ENCODE data around the gene SOX18. TPM values are rescaled to one million over a fixed set of nuclear protein-coding genes. Genes with fewer than 3 reads are reported as not detected.

The SOX18 gene
- total and polyA plus RNA-seq, 5 donors from 2014 or later = not detected

DNA sequence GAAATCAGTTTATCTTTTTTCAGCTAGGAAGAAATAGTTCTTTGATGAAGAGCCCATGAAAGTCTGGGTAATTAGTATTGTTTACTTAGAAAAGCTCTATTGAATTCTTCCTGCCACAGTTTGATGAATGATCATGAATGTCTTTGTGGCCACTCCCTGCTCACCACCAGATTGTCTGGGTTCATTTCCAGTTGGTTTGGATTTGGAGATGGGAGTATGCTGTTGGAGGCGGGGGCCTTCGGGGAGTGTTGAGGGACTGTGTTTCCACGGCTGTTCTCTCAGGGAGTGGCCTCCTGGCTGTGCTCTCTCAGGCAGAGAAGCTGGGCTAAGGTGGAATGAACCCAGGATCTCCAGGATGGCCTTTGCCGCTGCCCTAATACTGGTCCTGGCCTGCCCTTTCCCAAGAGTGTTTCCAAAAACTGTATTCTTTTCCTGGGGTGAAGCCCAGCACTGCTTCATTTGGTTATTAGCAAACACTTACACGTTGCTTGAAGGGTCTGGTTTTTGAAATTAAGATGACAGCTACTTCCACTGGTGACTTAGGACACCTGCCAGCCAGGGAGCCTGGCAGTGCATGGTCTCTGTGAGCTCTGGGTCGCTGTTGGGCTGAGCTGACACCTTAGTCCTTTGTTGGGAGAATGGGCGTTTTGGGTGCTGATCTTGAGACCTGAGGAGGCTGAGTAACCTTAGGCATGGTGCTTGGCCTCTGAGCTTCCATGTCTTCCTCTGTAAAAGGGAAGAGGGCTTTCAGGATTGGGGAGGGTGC, 45.3 kb downstream of the SOX18 start:
- no peak for ATAC-seq (ENCODE audit: low read depth in 2 of 2)
- H3K27ac Mint-ChIP-seq = no peak overlapping the region
- H3K27ac ChIP-seq (ENCODE audit: insufficient read depth, low read length, poor library complexity, severe bottlenecking) = no peak overlapping the region

DNA sequence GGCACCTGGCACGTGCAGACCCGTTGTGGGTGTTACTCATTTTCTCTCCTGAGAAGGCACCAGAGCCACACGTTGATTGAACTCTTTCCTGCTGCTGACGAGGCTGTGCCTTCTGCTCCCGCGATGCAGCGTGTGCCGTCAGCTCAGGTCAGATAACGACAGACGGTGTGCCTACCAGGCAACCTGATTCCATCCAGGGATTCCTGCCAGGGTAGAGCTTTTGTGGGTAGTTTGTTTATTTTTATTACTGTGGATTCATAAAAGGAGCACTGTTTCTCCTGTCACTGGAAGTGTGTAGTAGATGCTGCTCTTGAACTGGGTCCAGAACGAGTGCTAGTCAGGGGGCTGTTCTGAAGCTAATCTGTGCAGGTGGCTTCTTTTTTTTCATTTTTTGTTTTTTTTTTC, 47.8 kb downstream of the SOX18 start:
- H3K27me3 Mint-ChIP-seq = no peaks in the 10 kb centered on the region
- no peak for DNase-seq

More for the DNA sequence above, 45.3 kb downstream of the SOX18 start:
- no peak for DNase-seq
- Mint-ChIP-seq H3K9me3 (peaks cover 0 to 10% (median 4%) of the 10 kb centered on the region in 7 donors), H3K4me3 (no peak overlapping the region), H3K36me3 (peaks cover 48% of the 10 kb centered on the region), H3K4me1 (peaks cover 0 to 21% (median under 1%) of the 10 kb centered on the region in 4 donors), H3K27me3 (no peaks in the 10 kb centered on the region)
- peaks cover 84% of the 10 kb centered on the region for H3K36me3 ChIP-seq (ENCODE audit: control insufficient read depth, insufficient read depth, low read length)
- peaks cover 7 to 17% of the 10 kb centered on the region in 2 experiments for H3K9me3 ChIP-seq (ENCODE audit: control insufficient read depth in 2 of 2, low read length in 2 of 2)
- no peaks in the 10 kb centered on the region for H3K27me3 ChIP-seq (ENCODE audit: control insufficient read depth, insufficient read depth, low read length)
- no peaks in the 10 kb centered on the region for H3K4me1 ChIP-seq (ENCODE audit: control insufficient read depth, insufficient read depth, low read length, poor library complexity, severe bottlenecking)
- no peak overlapping the region for H3K4me3 ChIP-seq (ENCODE audit: low read depth, low read length)

DNA sequence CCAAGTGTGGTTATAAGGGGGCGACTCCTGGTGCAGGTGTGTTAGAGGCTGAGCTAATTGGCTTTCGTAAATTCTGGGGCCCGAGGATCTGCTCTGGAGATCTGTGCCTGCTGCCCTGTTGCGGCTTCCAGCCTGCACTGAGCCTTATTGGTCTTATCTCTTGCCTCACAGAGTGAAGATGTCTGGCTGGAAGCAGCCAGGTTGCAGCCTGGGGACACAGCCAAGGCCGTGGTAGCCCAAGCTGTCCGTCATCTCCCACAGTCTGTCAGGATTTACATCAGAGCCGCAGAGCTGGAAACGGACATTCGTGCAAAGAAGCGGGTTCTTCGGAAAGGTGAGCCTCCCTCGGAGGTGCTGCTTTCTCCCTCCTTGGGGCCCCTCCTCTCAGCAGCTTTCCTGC, 48.5 kb downstream of the SOX18 start:
- peaks cover 82% of the 10 kb centered on the region for H3K36me3 ChIP-seq (ENCODE audit: control insufficient read depth, insufficient read depth, low read length)
- Mint-ChIP-seq H3K27ac (no peak overlapping the region), H3K4me3 (no peak overlapping the region), H3K36me3 (peaks cover 40% of the 10 kb centered on the region), H3K27me3 (no peaks in the 10 kb centered on the region), H3K9me3 (no peaks in the 10 kb centered on the region), H3K4me1 (peaks cover 0 to 12% (median 1%) of the 10 kb centered on the region in 4 donors)
- no peak overlapping the region for H3K27ac ChIP-seq (ENCODE audit: insufficient read depth, low read length, poor library complexity, severe bottlenecking)
- ATAC-seq (ENCODE audit: low read depth in 2 of 2) (no peak), DNase-seq (no peak)
- no peaks in the 10 kb centered on the region for H3K4me1 ChIP-seq (ENCODE audit: control insufficient read depth, insufficient read depth, low read length, poor library complexity, severe bottlenecking)
- no peaks in the 10 kb centered on the region for H3K9me3 ChIP-seq (ENCODE audit: control insufficient read depth in 2 of 2, low read length in 2 of 2)
- no peaks in the 10 kb centered on the region for H3K27me3 ChIP-seq (ENCODE audit: control insufficient read depth, insufficient read depth, low read length)
- no peak overlapping the region for H3K4me3 ChIP-seq (ENCODE audit: low read depth, low read length)

More for the DNA sequence above, 47.8 kb downstream of the SOX18 start:
- Histone ChIP-seq H3K36me3 (ENCODE audit: control insufficient read depth, insufficient read depth, low read length) (peaks cover 80% of the 10 kb centered on the region), H3K4me3 (ENCODE audit: low read depth, low read length) (no peak overlapping the region), H3K4me1 (ENCODE audit: control insufficient read depth, insufficient read depth, low read length, poor library complexity, severe bottlenecking) (no peaks in the 10 kb centered on the region), H3K9me3 (ENCODE audit: control insufficient read depth in 2 of 2, low read length in 2 of 2) (no peaks in the 10 kb centered on the region), H3K27me3 (ENCODE audit: control insufficient read depth, insufficient read depth, low read length) (no peaks in the 10 kb centered on the region), H3K27ac (ENCODE audit: insufficient read depth, low read length, poor library complexity, severe bottlenecking) (no peak overlapping the region)
- Mint-ChIP-seq H3K4me1 (peaks cover 0 to 12% (median 1%) of the 10 kb centered on the region in 4 donors), H3K36me3 (peaks cover 43% of the 10 kb centered on the region), H3K27ac (peak overlapping the region in 1 of 3 donors; percentile 48), H3K4me3 (no peak overlapping the region), H3K9me3 (no peaks in the 10 kb centered on the region)
- ATAC-seq (ENCODE audit: low read depth in 2 of 2) = no peak

Other genes starting within 250 kb of the SOX18 start
- gene ZBTB46, start 218.4 kb downstream of the SOX18 start, total RNA-seq = 0.49 TPM
- under 1 TPM in 2 of 4 donors, not detected in 2; 0.03 to 0.09 TPM for gene ZBTB46, start 218.4 kb downstream of the SOX18 start, polyA plus RNA-seq
- not detected for gene ABHD16B, start 188.1 kb downstream of the SOX18 start, total RNA-seq
- under 1 TPM in 1 of 4 donors, not detected in 3; 0.21 TPM for gene ABHD16B, start 188.1 kb downstream of the SOX18 start, polyA plus RNA-seq
- 33.7 TPM for gene TPD52L2, start 184.4 kb downstream of the SOX18 start, total RNA-seq
- gene TPD52L2, start 184.4 kb downstream of the SOX18 start, polyA plus RNA-seq = 10 to 100 TPM; 69.0 to 72.1 (median 69.9) TPM
- 34.9 TPM for gene DNAJC5, start 154.5 kb downstream of the SOX18 start, total RNA-seq
- 1 to 10 TPM; 5.0 to 7.0 (median 5.8) TPM for gene DNAJC5, start 154.5 kb downstream of the SOX18 start, polyA plus RNA-seq
- 43.0 TPM for gene UCKL1, start 93.2 kb downstream of the SOX18 start, total RNA-seq
- gene UCKL1, start 93.2 kb downstream of the SOX18 start, polyA plus RNA-seq = 10 to 100 TPM; 25.1 to 35.7 (median 31.6) TPM
- 21.2 TPM for gene ZNF512B, start 79.7 kb downstream of the SOX18 start, total RNA-seq
- gene ZNF512B, start 79.7 kb downstream of the SOX18 start, polyA plus RNA-seq = under 1 TPM; 0.41 to 0.47 (median 0.45) TPM
- 14.3 TPM for gene SAMD10, start 70.0 kb downstream of the SOX18 start, total RNA-seq
- 1 to 10 TPM; 5.9 to 8.3 (median 7.2) TPM for gene SAMD10, start 70.0 kb downstream of the SOX18 start, polyA plus RNA-seq
- gene PRPF6, start 68.5 kb downstream of the SOX18 start, total RNA-seq = 61.8 TPM
- gene PRPF6, start 68.5 kb downstream of the SOX18 start, polyA plus RNA-seq = 10 to 100 TPM; 76.8 to 85.3 (median 80.1) TPM
- gene C20orf204, start 13.5 kb downstream of the SOX18 start, total RNA-seq = 6.0 TPM
- gene C20orf204, start 13.5 kb downstream of the SOX18 start, polyA plus RNA-seq = 1 to 10 TPM in 1 of 4 donors, under 1 TPM in 2, not detected in 1; 0.89 to 1.4 (median 0.91) TPM
- 24.8 TPM for gene TCEA2, start 13.6 kb upstream of the SOX18 start, total RNA-seq
- gene TCEA2, start 13.6 kb upstream of the SOX18 start, polyA plus RNA-seq = 10 to 100 TPM; 17.7 to 27.1 (median 20.9) TPM
- gene RGS19, start 29.9 kb upstream of the SOX18 start, total RNA-seq = 50.7 TPM
- 100 to 1,000 TPM in 2 of 4 donors, 10 to 100 TPM in 2; 79.4 to 105 (median 95.0) TPM for gene RGS19, start 29.9 kb upstream of the SOX18 start, polyA plus RNA-seq
- 1.3 TPM for gene OPRL1, start 30.4 kb upstream of the SOX18 start, total RNA-seq
- 1 to 10 TPM in 1 of 4 donors, under 1 TPM in 3; 0.58 to 1.1 (median 0.59) TPM for gene OPRL1, start 30.4 kb upstream of the SOX18 start, polyA plus RNA-seq
- not detected for gene LKAAEAR1, start 34.8 kb upstream of the SOX18 start, total RNA-seq
- 1 to 10 TPM in 1 of 4 donors, under 1 TPM in 1, not detected in 2; 0.42 to 1.4 TPM for gene LKAAEAR1, start 34.8 kb upstream of the SOX18 start, polyA plus RNA-seq
- not detected for gene NPBWR2, start 57.9 kb upstream of the SOX18 start, total RNA-seq
- not detected for gene NPBWR2, start 57.9 kb upstream of the SOX18 start, polyA plus RNA-seq
- not detected for gene MYT1, start 114.8 kb upstream of the SOX18 start, total RNA-seq
- under 1 TPM in 1 of 4 donors, not detected in 3; 0.14 TPM for gene MYT1, start 114.8 kb upstream of the SOX18 start, polyA plus RNA-seq
- gene PCMTD2, start 206.1 kb upstream of the SOX18 start, total RNA-seq = 112 TPM
- gene PCMTD2, start 206.1 kb upstream of the SOX18 start, polyA plus RNA-seq = 10 to 100 TPM; 51.1 to 84.1 (median 72.4) TPM

Measured in CD4-positive, CD25-positive, alpha-beta regulatory T cell (primary cell).